T-cell (primary cell): ENCODE results near the gene RARA. TPM values are rescaled to one million over a fixed set of nuclear protein-coding genes. Genes with fewer than 3 reads are reported as not detected.
A peak's percentile ranks its signal among the peaks of the same experiment; 100 is the strongest.

Experiments
- ATAC-seq, 4 experiments: fragments of 200-7000 bp in 3 of 4; fragments of 150-1000 bp in 1 of 4; cut with Tn5 transposase; replicated peaks in 1 of 4; 1 replicate in 3 of 4; 2 replicates in 1 of 4; pipeline ENCODE4 v1.10.0; 2021; ENCODE audit warnings: moderate library complexity in 3 of 4, mild to moderate bottlenecking in 2 of 4, moderate number of reproducible peaks in 1 of 4
- CTCF ChIA-PET, 2 donors: fragments of 300-600 bp; sonication (Branson Sonifier 250); formaldehyde crosslinking; loops; one replicate each; lab custom pipeline; 2022; ENCODE audit warnings: antibody characterized with exemption in 2 of 2; lab: Charles Lee
- POLR2A ChIA-PET, 2 donors: fragments of 300-600 bp; sonication (Branson Sonifier 250); formaldehyde crosslinking; loops; one replicate each; lab custom pipeline; 2022; ENCODE audit warnings: antibody characterized with exemption in 2 of 2; lab: Charles Lee
- DNase-seq, 35 experiments: peaks; one replicate each; pipeline versions ENCODE4 v3.0.0 to v3.0.0-alpha.2; 2013 to 2023
- H3K27ac ChIP-seq: one replicate; pipeline ENCODE4 v1.5.1; 2013; ENCODE audit warnings: low read length
- H3K27me3 ChIP-seq, 2 experiments: replicated peaks in 1 of 2; 1 replicate in 1 of 2; 2 replicates in 1 of 2; pipeline versions ENCODE4 v1.6.1 to v1.7.0; 2013; ENCODE audit warnings: low read length in 1 of 2, mixed read lengths in 1 of 2; ENCODE audit not compliant: control insufficient read depth in 2 of 2, insufficient read depth in 2 of 2; ENCODE audit errors: extremely low read depth in 1 of 2
- H3K36me3 ChIP-seq, 2 donors: 1 replicate in 1 of 2; 2 replicates in 1 of 2; pipeline versions ENCODE4 v1.6.1 to v1.7.0; 2013; ENCODE audit warnings: low read length in 1 of 2; ENCODE audit not compliant: control insufficient read depth in 2 of 2, insufficient read depth in 1 of 2; ENCODE audit errors: extremely low read depth in 1 of 2
- H3K4me1 ChIP-seq, 2 experiments: 1 replicate in 1 of 2; 2 replicates in 1 of 2; pipeline versions ENCODE4 v1.6.1 to v1.7.0; 2013; ENCODE audit warnings: low read length in 2 of 2, mixed read lengths in 1 of 2; ENCODE audit not compliant: insufficient read depth in 2 of 2, control insufficient read depth in 1 of 2; ENCODE audit errors: extremely low read depth in 1 of 2
- H3K4me3 ChIP-seq, 2 donors: 1 replicate in 1 of 2; 2 replicates in 1 of 2; pipeline versions ENCODE4 v1.5.1 to v1.7.0; 2013; ENCODE audit warnings: mild to moderate bottlenecking in 2 of 2, low read length in 1 of 2, moderate library complexity in 1 of 2; ENCODE audit not compliant: control insufficient read depth in 1 of 2; ENCODE audit errors: extremely low read depth in 1 of 2
- H3K9me3 ChIP-seq: 2 replicates; pipeline ENCODE4 v1.7.0; 2013
- H3K27ac Mint-ChIP-seq, 2 donors: one replicate each; pipeline ENCODE4 v1.8.0; 2020 to 2021; ENCODE audit warnings: mild to moderate bottlenecking in 2 of 2, mixed read lengths in 2 of 2
- H3K27me3 Mint-ChIP-seq, 2 donors: one replicate each; pipeline ENCODE4 v1.8.0; 2021 to 2022; ENCODE audit warnings: mixed read lengths in 2 of 2
- H3K36me3 Mint-ChIP-seq: one replicate; pipeline ENCODE4 v1.8.0; 2021; ENCODE audit warnings: mixed read lengths
- H3K4me1 Mint-ChIP-seq, 3 donors: one replicate each; pipeline ENCODE4 v1.8.0; 2020 to 2022; ENCODE audit warnings: mixed read lengths in 3 of 3, mild to moderate bottlenecking in 1 of 3
- H3K4me3 Mint-ChIP-seq, 3 donors: one replicate each; pipeline ENCODE4 v1.8.0; 2020 to 2022; ENCODE audit warnings: mild to moderate bottlenecking in 3 of 3, mixed read lengths in 3 of 3, moderate library complexity in 3 of 3
- H3K9me3 Mint-ChIP-seq, 3 donors: one replicate each; pipeline ENCODE4 v1.8.0; 2020 to 2022; ENCODE audit warnings: mixed read lengths in 3 of 3
- WGBS: methylation state at CpG from one replicate; pipeline ENCODE4 v1.1.5; 2013; ENCODE audit warnings: missing lambda C conversion rate; ENCODE audit not compliant: insufficient coverage; 5-methylcytosine and 5-hydroxymethylcytosine counted together
- total RNA-seq, 35 experiments: library from RNA in 6 of 35; stranded (reverse) in 6 of 35; fragments of 120-200 nt in 1 of 35; gene quantifications; one replicate each; pipeline versions ENCODE4 v1.2.1 to v1.2.4 and lab custom pipeline; 2013 to 2026

The RARA gene
- total RNA-seq, 5 donors from 2014 or later (not counting 1 experiment from before 2014, with no cell fraction given), result 46.8 to 90.7 (median 69.1) TPM

GRCh38 chr17:40344421-40345160 is 35.6 kb downstream of the RARA start:
- Mint-ChIP-seq H3K4me3 (peak overlapping the region; percentile 56 to 74 (median 70)), H3K9me3 (no peaks in the 10 kb centered on the region), H3K27me3 (no peaks in the 10 kb centered on the region), H3K4me1 (peaks cover 75 to 82% (median 81%) of the 10 kb centered on the region in 3 donors), H3K27ac (peak overlapping the region; percentile 86 to 90), H3K36me3 (peaks cover 16% of the 10 kb centered on the region)
- no peaks in the 10 kb centered on the region for H3K9me3 ChIP-seq
- CTCF ChIA-PET, result interaction anchor here in 1 of 2 donors (1.9 kb wide), 1 partner anchor 38 kb away, joined by 6 read pairs; no protein-coding TSS in a partner anchor
- POLR2A ChIA-PET, result interaction anchor here (0.6 to 1.3 kb wide), 4 partner anchors 16 to 76 kb away, joined by 3 to 5 read pairs (median 4); no protein-coding TSS in a partner anchor
- WGBS, result 61% methylated on average over 3 of the region's 7 CpGs
- H3K36me3 ChIP-seq, result peaks cover 13 to 20% of the 10 kb centered on the region in 2 donors
- H3K4me3 ChIP-seq, result peak overlapping the region; percentile 44 to 51
- peak in 4 of 35 experiments; percentile 29 to 58 (median 39) for DNase-seq
- ATAC-seq, result peak in 3 of 4 experiments; percentile 9 to 20 (median 13)
- H3K27me3 ChIP-seq, result no peaks in the 10 kb centered on the region
- peaks cover 50 to 94% of the 10 kb centered on the region in 2 experiments for H3K4me1 ChIP-seq
- H3K27ac ChIP-seq, result peak overlapping the region; percentile 81

GRCh38 chr17:40345161-40345993 is 36.4 kb downstream of the RARA start:
- H3K27ac ChIP-seq, result peak overlapping the region; percentile 81
- DNase-seq (peak in 5 of 35 experiments; percentile 41 to 55 (median 44)), ATAC-seq (peak; percentile 11 to 31 (median 26))
- Mint-ChIP-seq H3K36me3 (peaks cover 19% of the 10 kb centered on the region), H3K4me3 (peak overlapping the region; percentile 56 to 74 (median 70)), H3K9me3 (no peaks in the 10 kb centered on the region), H3K27me3 (no peaks in the 10 kb centered on the region), H3K27ac (peak overlapping the region; percentile 86 to 90), H3K4me1 (peaks cover 73 to 83% (median 80%) of the 10 kb centered on the region in 3 donors)
- H3K36me3 ChIP-seq, result peaks cover 21 to 23% of the 10 kb centered on the region in 2 donors
- no peaks in the 10 kb centered on the region for H3K27me3 ChIP-seq
- H3K4me1 ChIP-seq, result peaks cover 49 to 95% of the 10 kb centered on the region in 2 experiments
- WGBS, result 12% methylated on average over 25 of the region's 45 CpGs
- peak overlapping the region; percentile 44 to 51 for H3K4me3 ChIP-seq
- ChIA-PET CTCF (interaction anchor here (0.6 to 1.0 kb wide), 4 partner anchors 13 to 235 kb away, joined by 3 to 11 read pairs (median 4); no protein-coding TSS in a partner anchor), POLR2A (interaction anchor here (0.5 to 1.3 kb wide), 6 partner anchors 17 to 1018 kb away, joined by 3 to 6 read pairs (median 4); partner anchors contain the start of gene TOP2A (in 1 of the 2))
- no peaks in the 10 kb centered on the region for H3K9me3 ChIP-seq

GRCh38 chr17:40345994-40346764 is 37.2 kb downstream of the RARA start:
- H3K4me3 Mint-ChIP-seq, result peak overlapping the region; percentile 13 to 74 (median 47)
- no peaks in the 10 kb centered on the region for H3K9me3 Mint-ChIP-seq
- Histone ChIP-seq H3K27ac (peak overlapping the region; percentile 81), H3K36me3 (peaks cover 21 to 28% of the 10 kb centered on the region in 2 donors), H3K4me3 (peak overlapping the region in 1 of 2 donors; percentile 18), H3K4me1 (peaks cover 41 to 87% of the 10 kb centered on the region in 2 experiments), H3K9me3 (no peaks in the 10 kb centered on the region), H3K27me3 (no peaks in the 10 kb centered on the region)
- ChIA-PET CTCF (interaction anchor here (0.6 to 1.0 kb wide), 4 partner anchors 12 to 236 kb away, joined by 3 to 11 read pairs (median 4); no protein-coding TSS in a partner anchor), POLR2A (interaction anchor here (0.5 to 1.3 kb wide), 4 partner anchors 20 to 1019 kb away, joined by 3 to 5 read pairs (median 4); partner anchors contain the start of gene TOP2A (in 1 of the 2))
- H3K27ac Mint-ChIP-seq, result peak overlapping the region; percentile 86 to 89
- no peak for DNase-seq
- H3K27me3 Mint-ChIP-seq, result no peaks in the 10 kb centered on the region
- peaks cover 17% of the 10 kb centered on the region for H3K36me3 Mint-ChIP-seq
- peaks cover 65 to 77% (median 72%) of the 10 kb centered on the region in 3 donors for H3K4me1 Mint-ChIP-seq
- WGBS, result 100% methylated on average over 3 of the region's 11 CpGs
- ATAC-seq, result no peak

GRCh38 chr17:40346765-40347158 is 37.8 kb downstream of the RARA start:
- H3K4me1 ChIP-seq, result peaks cover 41 to 83% of the 10 kb centered on the region in 2 experiments
- H3K27me3 ChIP-seq, result no peaks in the 10 kb centered on the region
- H3K9me3 ChIP-seq, result no peaks in the 10 kb centered on the region
- H3K36me3 ChIP-seq, result peaks cover 21 to 34% of the 10 kb centered on the region in 2 donors
- Mint-ChIP-seq H3K4me1 (peaks cover 66 to 78% (median 70%) of the 10 kb centered on the region in 3 donors), H3K4me3 (peak overlapping the region in 2 of 3 donors; percentile 21 to 74), H3K36me3 (peaks cover 19% of the 10 kb centered on the region), H3K9me3 (no peaks in the 10 kb centered on the region), H3K27ac (peak overlapping the region; percentile 86 to 89), H3K27me3 (no peaks in the 10 kb centered on the region)
- H3K4me3 ChIP-seq, result no peak overlapping the region
- ChIA-PET POLR2A (interaction anchor here in 1 of 2 donors (1.0 kb wide), 1 partner anchor 39 kb away, joined by 3 read pairs; no protein-coding TSS in a partner anchor), CTCF (interaction anchor here in 1 of 2 donors (1.1 kb wide), 1 partner anchor 29 kb away, joined by 7 read pairs; no protein-coding TSS in a partner anchor)
- DNase-seq (no peak), ATAC-seq (no peak)
- peak overlapping the region; percentile 50 for H3K27ac ChIP-seq
- no CpG with 5 or more reads among the region's 1 CpG for WGBS

GRCh38 chr17:40347319-40348135 is 38.5 kb downstream of the RARA start:
- POLR2A ChIA-PET, result interaction anchor here in 1 of 2 donors (1.0 kb wide), 1 partner anchor 40 kb away, joined by 3 read pairs; no protein-coding TSS in a partner anchor
- H3K36me3 ChIP-seq, result peaks cover 21 to 42% of the 10 kb centered on the region in 2 donors
- 45% methylated on average over 3 of the region's 9 CpGs for WGBS
- no peak for ATAC-seq
- no peaks in the 10 kb centered on the region for H3K27me3 ChIP-seq
- peak overlapping the region; percentile 50 for H3K27ac ChIP-seq
- peaks cover 27% of the 10 kb centered on the region for H3K36me3 Mint-ChIP-seq
- peak overlapping the region; percentile 86 to 89 for H3K27ac Mint-ChIP-seq
- H3K9me3 Mint-ChIP-seq, result no peaks in the 10 kb centered on the region
- H3K4me3 Mint-ChIP-seq, result peak overlapping the region in 2 of 3 donors; percentile 21 to 74
- no peaks in the 10 kb centered on the region for H3K9me3 ChIP-seq
- DNase-seq, result no peak
- H3K27me3 Mint-ChIP-seq, result no peaks in the 10 kb centered on the region
- CTCF ChIA-PET, result interaction anchor here (0.7 to 1.1 kb wide), 2 partner anchors 30 to 212 kb away, joined by 3 to 7 read pairs; no protein-coding TSS in a partner anchor
- peaks cover 36 to 76% of the 10 kb centered on the region in 2 experiments for H3K4me1 ChIP-seq
- H3K4me3 ChIP-seq, result no peak overlapping the region
- peaks cover 73 to 83% (median 74%) of the 10 kb centered on the region in 3 donors for H3K4me1 Mint-ChIP-seq
